Neural progenitor cell (in vitro differentiated cells): ENCODE data around the gene USP48. TPM values are rescaled to one million over a fixed set of nuclear protein-coding genes. Genes with fewer than 3 reads are reported as not detected.

Source experiments
- DNase-seq: peaks from one replicate; pipeline ENCODE4 v3.0.0-alpha.2; 2016; ENCODE audit warnings: low spot score
- H2AFZ ChIP-seq: fragments of 200-600 bp; sonication (generic); replicated peaks from 2 replicates; pipeline ENCODE4 v1.6.1; 2016; ENCODE audit warnings: antibody characterized with exemption
- H3F3A ChIP-seq: fragments of 200-600 bp; sonication (generic); 2 replicates; pipeline ENCODE4 v1.6.1; 2016; ENCODE audit warnings: antibody characterized with exemption, low read depth
- H3K27ac ChIP-seq: fragments of 200-600 bp; sonication (generic); 2 replicates; pipeline ENCODE4 v1.5.1; 2016; ENCODE audit warnings: mild to moderate bottlenecking
- H3K27me3 ChIP-seq: fragments of 200-600 bp; sonication (generic); 2 replicates; pipeline ENCODE4 v1.6.1; 2016; ENCODE audit warnings: mild to moderate bottlenecking, moderate library complexity
- H3K36me3 ChIP-seq: fragments of 200-600 bp; sonication (generic); 2 replicates; pipeline ENCODE4 v1.5.1; 2016
- H3K4me1 ChIP-seq: fragments of 200-600 bp; sonication (generic); 2 replicates; pipeline ENCODE4 v1.6.1; 2016; ENCODE audit warnings: mixed run types
- H3K4me2 ChIP-seq: fragments of 200-600 bp; sonication (generic); 2 replicates; pipeline ENCODE4 v1.6.1; 2016
- H3K4me3 ChIP-seq: fragments of 200-600 bp; sonication (generic); 2 replicates; pipeline ENCODE4 v1.5.1; 2016
- H3K79me2 ChIP-seq: fragments of 200-600 bp; sonication (generic); 2 replicates; pipeline ENCODE4 v1.6.1; 2016; ENCODE audit warnings: low read depth
- H3K9ac ChIP-seq: fragments of 200-600 bp; sonication (generic); 2 replicates; pipeline ENCODE4 v1.6.1; 2016
- H3K9me3 ChIP-seq: fragments of 200-600 bp; sonication (generic); 2 replicates; pipeline ENCODE4 v1.5.1; 2016; ENCODE audit warnings: low read depth
- H4K20me1 ChIP-seq: fragments of 200-600 bp; sonication (generic); 2 replicates; pipeline ENCODE4 v1.6.1; 2016; ENCODE audit warnings: low read depth
- H3K27ac Mint-ChIP-seq: 3 replicates; pipeline ENCODE4 v1.8.0; 2021; ENCODE audit warnings: mixed read lengths
- H3K27me3 Mint-ChIP-seq: 2 replicates; pipeline ENCODE4 v1.8.0; 2022; ENCODE audit warnings: low read depth, mild to moderate bottlenecking, inconsistent platforms, moderate library complexity, mixed read lengths; ENCODE audit not compliant: insufficient read depth
- H3K36me3 Mint-ChIP-seq: 3 replicates; pipeline ENCODE4 v1.8.0; 2021; ENCODE audit warnings: mixed read lengths
- H3K4me1 Mint-ChIP-seq: 3 replicates; pipeline ENCODE4 v1.8.0; 2021; ENCODE audit warnings: mixed read lengths
- H3K4me3 Mint-ChIP-seq: 3 replicates; pipeline ENCODE4 v1.8.0; 2021; ENCODE audit warnings: mild to moderate bottlenecking, moderate library complexity, mixed read lengths
- H3K9me3 Mint-ChIP-seq: 3 replicates; pipeline ENCODE4 v1.8.0; 2020; ENCODE audit warnings: mixed read lengths
- CTCF ChIP-seq: fragments of 200-600 bp; sonication (generic); IDR thresholded peaks from 2 replicates; pipeline ENCODE4 v1.5.1; 2017; ENCODE audit warnings: antibody characterized with exemption, mild to moderate bottlenecking
- EZH2 ChIP-seq: fragments of 200-600 bp; sonication (generic); IDR thresholded peaks from 2 replicates; pipeline ENCODE4 v1.6.1; 2017; ENCODE audit warnings: antibody characterized with exemption, mild to moderate bottlenecking, moderate library complexity
- EZH2phosphoT487 ChIP-seq: fragments of 200-600 bp; sonication (generic); IDR thresholded peaks from 2 replicates; pipeline ENCODE4 v1.6.1; 2017; ENCODE audit warnings: antibody characterized with exemption
- total RNA-seq: library from RNA; depleted of rRNA; stranded (reverse); fragments of >200 nt; gene quantifications from 2 replicates; pipeline ENCODE4 v1.2.3, GENCODE V29; 2015; ENCODE audit warnings: low replicate concordance

USP48 gene
- total RNA-seq, 1 donor from 2014 or later, result 50.3 TPM

- H4K20me1 ChIP-seq, result peaks cover 32% of the 10 kb centered on the region
- peaks cover 3% of the 10 kb centered on the region for H3F3A ChIP-seq
- H3K79me2 ChIP-seq, result peaks cover 98% of the 10 kb centered on the region
- TF ChIP-seq CTCF (no peak), EZH2phosphoT487 (no peak), EZH2 (no peak)
- H2AFZ ChIP-seq, result no peak overlapping the region
- no peak overlapping the region for H3K4me2 ChIP-seq
- no peak overlapping the region for H3K9ac ChIP-seq
- H3K36me3 ChIP-seq, result no peaks in the 10 kb centered on the region
- no peaks in the 10 kb centered on the region for H3K36me3 Mint-ChIP-seq
- H3K4me1 Mint-ChIP-seq, result peaks cover 18% of the 10 kb centered on the region
- H3K4me3 ChIP-seq, result no peak overlapping the region
- no peak overlapping the region for H3K27ac ChIP-seq
- peaks cover 6% of the 10 kb centered on the region for H3K4me1 ChIP-seq
- no peak for DNase-seq
- no peak overlapping the region for H3K4me3 Mint-ChIP-seq
- H3K27me3 Mint-ChIP-seq, result no peaks in the 10 kb centered on the region
- no peaks in the 10 kb centered on the region for H3K9me3 ChIP-seq
- no peaks in the 10 kb centered on the region for H3K9me3 Mint-ChIP-seq
- no peaks in the 10 kb centered on the region for H3K27me3 ChIP-seq
- H3K27ac Mint-ChIP-seq, result peak overlapping the region; percentile 64
These were observed 19.1 kb downstream of the USP48 start for GRCh38 chr1:21763694-21764419.

GRCh38 chr1:21763236-21763635 is 19.7 kb downstream of the USP48 start:
- Histone ChIP-seq H4K20me1 (peaks cover 32% of the 10 kb centered on the region), H2AFZ (no peak overlapping the region), H3K79me2 (peaks cover 98% of the 10 kb centered on the region), H3K4me3 (no peak overlapping the region), H3K9ac (no peak overlapping the region), H3K4me1 (peaks cover 6% of the 10 kb centered on the region), H3K4me2 (no peak overlapping the region), H3K36me3 (no peaks in the 10 kb centered on the region), H3K27me3 (no peaks in the 10 kb centered on the region), H3F3A (peaks cover 3% of the 10 kb centered on the region), H3K9me3 (no peaks in the 10 kb centered on the region), H3K27ac (no peak overlapping the region)
- no peak for TF ChIP-seq CTCF
- no peak overlapping the region for H3K4me3 Mint-ChIP-seq
- no peak for DNase-seq
- H3K36me3 Mint-ChIP-seq, result no peaks in the 10 kb centered on the region
- no peaks in the 10 kb centered on the region for H3K9me3 Mint-ChIP-seq
- H3K27ac Mint-ChIP-seq, result no peak overlapping the region
- peaks cover 18% of the 10 kb centered on the region for H3K4me1 Mint-ChIP-seq
- H3K27me3 Mint-ChIP-seq, result no peaks in the 10 kb centered on the region

GRCh38 chr1:21762022-21762404 is 20.9 kb downstream of the USP48 start:
- H4K20me1 ChIP-seq, result peaks cover 32% of the 10 kb centered on the region
- TF ChIP-seq EZH2 (no peak), EZH2phosphoT487 (no peak), CTCF (no peak)
- H2AFZ ChIP-seq, result no peak overlapping the region

More at GRCh38 chr1:21762022-21762404, 20.9 kb downstream of the USP48 start:
- H3F3A ChIP-seq, result peaks cover 3% of the 10 kb centered on the region
- no peak overlapping the region for H3K27ac ChIP-seq
- Mint-ChIP-seq H3K36me3 (no peaks in the 10 kb centered on the region), H3K4me3 (no peak overlapping the region), H3K9me3 (no peaks in the 10 kb centered on the region), H3K4me1 (peaks cover 18% of the 10 kb centered on the region), H3K27me3 (no peaks in the 10 kb centered on the region), H3K27ac (no peak overlapping the region)
- no peaks in the 10 kb centered on the region for H3K36me3 ChIP-seq
- H3K4me2 ChIP-seq, result no peak overlapping the region
- H3K79me2 ChIP-seq, result peaks cover 93% of the 10 kb centered on the region
- H3K27me3 ChIP-seq, result no peaks in the 10 kb centered on the region
- peaks cover 6% of the 10 kb centered on the region for H3K4me1 ChIP-seq
- no peak overlapping the region for H3K4me3 ChIP-seq
- H3K9ac ChIP-seq, result no peak overlapping the region
- H3K9me3 ChIP-seq, result no peaks in the 10 kb centered on the region
- DNase-seq, result no peak
